Motor neuron (in vitro differentiated cells): ENCODE results near the gene SUMF1. TPM values are rescaled to one million over a fixed set of nuclear protein-coding genes. Genes with fewer than 3 reads are reported as not detected.

Source experiments
- ATAC-seq, 8 experiments: fragments of 200-7000 bp; cut with Tn5 transposase; replicated peaks in 6 of 8; 2 replicates each; pipeline ENCODE4 v1.8.0; 2021; ENCODE audit warnings: mild to moderate bottlenecking in 8 of 8, moderate library complexity in 8 of 8
- H3K27ac ChIP-seq, 2 donors: fragments of 250-450 bp; sonication (Bioruptor Pico); 2 replicates each; pipeline ENCODE4 v1.9.0; 2021; ENCODE audit warnings: antibody characterized with exemption in 2 of 2, mild to moderate bottlenecking in 2 of 2, moderate library complexity in 1 of 2
- H3K4me1 ChIP-seq, 2 donors: fragments of 250-450 bp; sonication (Bioruptor Pico); replicated peaks in 1 of 2; 2 replicates each; pipeline ENCODE4 v1.6.1; 2021; ENCODE audit warnings: antibody characterized with exemption in 2 of 2, mild to moderate bottlenecking in 2 of 2, moderate library complexity in 1 of 2
- H3K4me3 ChIP-seq, 5 donors: fragments of 250-450 bp; sonication (Bioruptor Pico); 2 replicates each; pipeline ENCODE4 v1.9.0; 2021; ENCODE audit warnings: antibody characterized with exemption in 5 of 5, mild to moderate bottlenecking in 5 of 5, moderate library complexity in 4 of 5
- WGBS, 10 experiments: fragments of 450-650 bp; shearing (Covaris generic); methylation state at CpG; one replicate each; pipeline ENCODE4 v1.0.0; 2022; 5-methylcytosine and 5-hydroxymethylcytosine counted together
- in situ Hi-C, 9 experiments: fragments of 400-800 bp; cut with MboI; loops; one replicate each; pipeline ENCODE4 v1.15.0; 2021; ENCODE audit warnings: low sequenced_read_pairs in 9 of 9, low pct_unique_long_range_greater_than_20kb in 2 of 9; ENCODE audit not compliant: unreplicated experiment in 9 of 9
- total RNA-seq, 8 experiments: library from RNA; unstranded; fragments of 300-600 nt; gene quantifications; 2 replicates each; pipeline versions ENCODE4 v1.2.3 to v1.2.4, GENCODE V29; 2022

SUMF1 gene
- total RNA-seq, 8 experiments from 2014 or later, result 3.1 to 52.6 (median 12.1) TPM

GRCh38 chr3:4505688-4506558 lies 38.9 kb upstream of the SUMF1 start:
- no peak for ATAC-seq
- in situ Hi-C loops, result no loop called here
- Histone ChIP-seq H3K4me1 (peaks cover 16 to 21% of the 10 kb centered on the region in 2 donors), H3K27ac (no peak overlapping the region), H3K4me3 (no peak overlapping the region)
- WGBS, 10 experiments, result 73 to 100% (median 92%) methylated on average over 1 to 6 of the region's 6 CpGs

- in situ Hi-C loops, result no loop called here
- H3K4me1 ChIP-seq, result peaks cover 16 to 21% of the 10 kb centered on the region in 2 donors
- no peak overlapping the region for H3K27ac ChIP-seq
- H3K4me3 ChIP-seq, result no peak overlapping the region
- 43 to 83% (median 54%) methylated on average over 1 to 10 of the region's 14 CpGs for WGBS, 10 experiments
- ATAC-seq, result peak in 2 of 8 experiments; percentile 26 to 39
Observed at GRCh38 chr3:4504340-4505261, 37.5 kb upstream of the SUMF1 start.

- no peak overlapping the region for H3K27ac ChIP-seq
- peaks cover 10 to 12% of the 10 kb centered on the region in 2 donors for H3K4me1 ChIP-seq
- in situ Hi-C loops, result no loop called here
- WGBS, 10 experiments, result 75 to 100% (median 82%) methylated on average over 1 to 5 of the region's 5 CpGs; no CpG with 5 or more reads in 1 of the 10 experiments
- no peak for ATAC-seq
- no peak overlapping the region for H3K4me3 ChIP-seq
Observed at GRCh38 chr3:4503050-4503449, 36.0 kb upstream of the SUMF1 start.

- in situ Hi-C loops, result no loop called here
- H3K4me1 ChIP-seq, result peaks cover 0 to under 1% of the 10 kb centered on the region in 2 donors
- H3K4me3 ChIP-seq, result no peak overlapping the region
- 60 to 100% (median 85%) methylated on average over 2 to 9 of the region's 9 CpGs; no CpG with 5 or more reads in 2 of the 10 experiments for WGBS, 10 experiments
- H3K27ac ChIP-seq, result no peak overlapping the region
- no peak for ATAC-seq
Observed at GRCh38 chr3:4501927-4502326, 34.9 kb upstream of the SUMF1 start.

- no peak for ATAC-seq
- in situ Hi-C loops, result no loop called here
- 53 to 100% (median 90%) methylated on average over 1 to 3 of the region's 3 CpGs for WGBS, 10 experiments
- Histone ChIP-seq H3K4me3 (no peak overlapping the region), H3K4me1 (no peaks in the 10 kb centered on the region), H3K27ac (no peak overlapping the region)
Observed at GRCh38 chr3:4501437-4501836, 34.4 kb upstream of the SUMF1 start.

GRCh38 chr3:4498446-4498845 lies 31.4 kb upstream of the SUMF1 start:
- no peak for ATAC-seq
- Histone ChIP-seq H3K4me1 (peaks cover 0 to 4% of the 10 kb centered on the region in 2 donors), H3K27ac (no peak overlapping the region), H3K4me3 (no peak overlapping the region)
- WGBS, 10 experiments, result 56 to 100% (median 82%) methylated on average over 1 to 5 of the region's 5 CpGs; no CpG with 5 or more reads in 3 of the 10 experiments
- in situ Hi-C loops, result loop anchor here in 2 of 9 experiments (10.0 to 25.0 kb wide), 2 partner anchors 136 kb away; no protein-coding TSS in a partner anchor

GRCh38 chr3:4497843-4498324 lies 30.8 kb upstream of the SUMF1 start:
- in situ Hi-C loops, result loop anchor here in 2 of 9 experiments (10.0 to 25.0 kb wide), 2 partner anchors 136 to 137 kb away; no protein-coding TSS in a partner anchor
- Histone ChIP-seq H3K27ac (no peak overlapping the region), H3K4me3 (no peak overlapping the region), H3K4me1 (peaks cover 0 to 4% of the 10 kb centered on the region in 2 donors)
- no peak for ATAC-seq
- WGBS, 10 experiments, result 0 to 86% (median 67%) methylated on average over 1 of the region's 1 CpG; no CpG with 5 or more reads in 3 of the 10 experiments

- no peak for ATAC-seq
- peaks cover 0 to 4% of the 10 kb centered on the region in 2 donors for H3K4me1 ChIP-seq
- 0 to 91% (median 70%) methylated on average over 1 to 5 of the region's 5 CpGs for WGBS, 10 experiments
- no peak overlapping the region for H3K4me3 ChIP-seq
- in situ Hi-C loops, result loop anchor here in 2 of 9 experiments (10.0 to 25.0 kb wide), 2 partner anchors 135 to 138 kb away; no protein-coding TSS in a partner anchor
- H3K27ac ChIP-seq, result no peak overlapping the region
Observed at GRCh38 chr3:4497005-4497692, 30.1 kb upstream of the SUMF1 start.

- Histone ChIP-seq H3K4me1 (peaks cover 2 to 4% of the 10 kb centered on the region in 2 donors), H3K27ac (no peak overlapping the region), H3K4me3 (no peak overlapping the region)
- 29 to 93% (median 56%) methylated on average over 2 to 3 of the region's 3 CpGs for WGBS, 10 experiments
- in situ Hi-C loops, result loop anchor here in 2 of 9 experiments (10.0 to 25.0 kb wide), 2 partner anchors 134 to 139 kb away; no protein-coding TSS in a partner anchor
- no peak for ATAC-seq
Observed at GRCh38 chr3:4496087-4496452, 29.0 kb upstream of the SUMF1 start.

- H3K4me3 ChIP-seq, result no peak overlapping the region
- in situ Hi-C loops, result loop anchor here in 2 of 9 experiments (10.0 to 25.0 kb wide), 2 partner anchors 133 to 139 kb away; no protein-coding TSS in a partner anchor
- H3K27ac ChIP-seq, result no peak overlapping the region
- no peak for ATAC-seq
- peaks cover 2 to 4% of the 10 kb centered on the region in 2 donors for H3K4me1 ChIP-seq
- WGBS, 10 experiments, result 92 to 100% (median 100%) methylated on average over 1 to 3 of the region's 3 CpGs; no CpG with 5 or more reads in 3 of the 10 experiments
Observed at GRCh38 chr3:4495294-4496086, 28.4 kb upstream of the SUMF1 start.

- 0 to 83% (median 44%) methylated on average over 1 to 4 of the region's 4 CpGs; no CpG with 5 or more reads in 2 of the 10 experiments for WGBS, 10 experiments
- no peak overlapping the region for H3K4me3 ChIP-seq
- H3K4me1 ChIP-seq, result peaks cover 2 to 4% of the 10 kb centered on the region in 2 donors
- H3K27ac ChIP-seq, result no peak overlapping the region
- no peak for ATAC-seq
- in situ Hi-C loops, result loop anchor here in 2 of 9 experiments (10.0 to 25.0 kb wide), 2 partner anchors 133 to 140 kb away; no protein-coding TSS in a partner anchor
Observed at GRCh38 chr3:4494895-4495264, 27.8 kb upstream of the SUMF1 start.
